ENCODE data around the gene FILIP1L. TPM values are rescaled to one million over a fixed set of nuclear protein-coding genes. Genes with fewer than 3 reads are reported as not detected.

The FILIP1L gene
- total and polyA plus RNA-seq, 2 experiments from 2014 or later: 0.45 to 0.82 TPM

GRCh38 chr3:100032243-100032642 is 82.1 kb downstream of the FILIP1L start:
- H3K36me3 ChIP-seq: no peaks in the 10 kb centered on the region
- H3K27ac ChIP-seq: no peak overlapping the region

GRCh38 chr3:100030914-100031425 is 83.3 kb downstream of the FILIP1L start:
- H3K36me3 ChIP-seq: no peaks in the 10 kb centered on the region
- H3K4me3 ChIP-seq: no peak overlapping the region
- H3K9me3 ChIP-seq (ENCODE audit: low read depth): no peaks in the 10 kb centered on the region
- no peak for TF ChIP-seq CTCF (IDR thresholded peaks at IDR 0.05; ENCODE audit: low read depth, low read length)
- H3K27me3 ChIP-seq: peaks cover 25% of the 10 kb centered on the region
- H3K4me1 ChIP-seq (ENCODE audit: low read depth): no peaks in the 10 kb centered on the region
- H3K27ac ChIP-seq: no peak overlapping the region
- DNase-seq (ENCODE audit: low read depth in 1 of 2, low spot score in 1 of 2): no peak

More at GRCh38 chr3:100032243-100032642, 82.1 kb downstream of the FILIP1L start:
- no peak for TF ChIP-seq CTCF (IDR thresholded peaks at IDR 0.05; ENCODE audit: low read depth, low read length)
- Histone ChIP-seq H3K4me1 (ENCODE audit: low read depth) (no peaks in the 10 kb centered on the region), H3K9me3 (ENCODE audit: low read depth) (no peaks in the 10 kb centered on the region), H3K4me3 (no peak overlapping the region), H3K27me3 (peaks cover 36% of the 10 kb centered on the region)
- DNase-seq (ENCODE audit: low read depth in 1 of 2, low spot score in 1 of 2): peak in 1 of 2 donors; percentile 87

GRCh38 chr3:100030346-100030745 is 84.0 kb downstream of the FILIP1L start:
- peaks cover 20% of the 10 kb centered on the region for H3K27me3 ChIP-seq
- no peak overlapping the region for H3K27ac ChIP-seq
- no peak for DNase-seq (ENCODE audit: low read depth in 1 of 2, low spot score in 1 of 2)
- no peak for TF ChIP-seq CTCF (IDR thresholded peaks at IDR 0.05; ENCODE audit: low read depth, low read length)
- no peaks in the 10 kb centered on the region for H3K4me1 ChIP-seq (ENCODE audit: low read depth)
- H3K9me3 ChIP-seq (ENCODE audit: low read depth): no peaks in the 10 kb centered on the region
- H3K36me3 ChIP-seq: no peaks in the 10 kb centered on the region
- no peak overlapping the region for H3K4me3 ChIP-seq

- Histone ChIP-seq H3K4me1 (ENCODE audit: low read depth) (no peaks in the 10 kb centered on the region), H3K36me3 (no peaks in the 10 kb centered on the region), H3K27me3 (peaks cover 17% of the 10 kb centered on the region), H3K4me3 (no peak overlapping the region), H3K27ac (no peak overlapping the region), H3K9me3 (ENCODE audit: low read depth) (no peaks in the 10 kb centered on the region)
- no peak for TF ChIP-seq CTCF (IDR thresholded peaks at IDR 0.05; ENCODE audit: low read depth, low read length)
- no peak for DNase-seq (ENCODE audit: low read depth in 1 of 2, low spot score in 1 of 2)
These were observed 84.6 kb downstream of the FILIP1L start for GRCh38 chr3:100029689-100030088.

GRCh38 chr3:100029052-100029451 is 85.2 kb downstream of the FILIP1L start:
- H3K36me3 ChIP-seq: no peaks in the 10 kb centered on the region
- no peak overlapping the region for H3K27ac ChIP-seq
- no peak for TF ChIP-seq CTCF (IDR thresholded peaks at IDR 0.05; ENCODE audit: low read depth, low read length)
- no peak overlapping the region for H3K4me3 ChIP-seq
- H3K27me3 ChIP-seq: peaks cover 10% of the 10 kb centered on the region
- no peaks in the 10 kb centered on the region for H3K4me1 ChIP-seq (ENCODE audit: low read depth)
- DNase-seq (ENCODE audit: low read depth in 1 of 2, low spot score in 1 of 2): no peak
- no peaks in the 10 kb centered on the region for H3K9me3 ChIP-seq (ENCODE audit: low read depth)
